DND-41 (cell line): Measurements from ENCODE around the gene HSD17B14.

Source experiments
- ATAC-seq: fragments of 200-7000 bp; cut with Tn5 transposase; 3 replicates; pipeline ENCODE4 v1.9.1; 2021; ENCODE audit warnings: low read depth; ENCODE audit not compliant: insufficient read depth
- DNase-seq: peaks from one replicate; pipeline ENCODE4 v3.0.0-alpha.2; 2020
- H2AFZ ChIP-seq: 2 replicates; pipeline ENCODE4 v1.6.0; 2012; ENCODE audit warnings: low read depth, low read length
- H3K27ac ChIP-seq: 2 replicates; pipeline ENCODE4 v1.5.1; 2012; ENCODE audit warnings: low read length, inconsistent platforms
- H3K27me3 ChIP-seq: fragments of 200-600 bp; sonication (generic); 2 replicates; pipeline ENCODE4 v1.6.0; 2012; ENCODE audit warnings: low read length, mild to moderate bottlenecking, inconsistent platforms; ENCODE audit not compliant: insufficient read depth, poor library complexity
- H3K36me3 ChIP-seq: 2 replicates; pipeline ENCODE4 v1.5.1; 2012; ENCODE audit warnings: low read length, inconsistent platforms; ENCODE audit not compliant: insufficient read depth
- H3K4me1 ChIP-seq: 2 replicates; pipeline ENCODE4 v1.5.1; 2012; ENCODE audit warnings: mild to moderate bottlenecking, low read length; ENCODE audit not compliant: insufficient read depth
- H3K4me2 ChIP-seq: 2 replicates; pipeline ENCODE4 v1.6.0; 2012; ENCODE audit warnings: mild to moderate bottlenecking, moderate library complexity, low read length, inconsistent platforms; ENCODE audit not compliant: insufficient read depth
- H3K4me3 ChIP-seq, 2 experiments: fragments of 200-600 bp in 1 of 2; shearing (Covaris generic) in 1 of 2; 2 replicates each; pipeline ENCODE4 v1.5.1; 2012 to 2016; ENCODE audit warnings: inconsistent platforms in 2 of 2, low read length in 2 of 2, mild to moderate bottlenecking in 2 of 2, low read depth in 1 of 2, moderate library complexity in 1 of 2
- H3K79me2 ChIP-seq: 2 replicates; pipeline ENCODE4 v1.6.0; 2012; ENCODE audit warnings: low read length, inconsistent platforms; ENCODE audit not compliant: insufficient read depth
- H3K9ac ChIP-seq: 2 replicates; pipeline ENCODE4 v1.6.0; 2012; ENCODE audit warnings: low read depth, mild to moderate bottlenecking, inconsistent platforms, low read length, moderate library complexity
- H3K9me3 ChIP-seq: 2 replicates; pipeline ENCODE4 v1.5.1; 2012; ENCODE audit warnings: low read length, moderate library complexity, mild to moderate bottlenecking, inconsistent platforms; ENCODE audit not compliant: insufficient read depth, severe bottlenecking
- H4K20me1 ChIP-seq: 2 replicates; pipeline ENCODE4 v1.6.0; 2012; ENCODE audit warnings: low read length; ENCODE audit not compliant: insufficient read depth
- EZH2 ChIP-seq: IDR thresholded peaks from 3 replicates; pipeline ENCODE4 v1.6.1; 2012; ENCODE audit warnings: borderline replicate concordance, low read depth, mild to moderate bottlenecking, moderate library complexity, low read length, inconsistent platforms; ENCODE audit not compliant: severe bottlenecking
- TF ChIP-seq, protein P1 (sequence below): IDR thresholded peaks from 2 replicates; pipeline ENCODE4 v1.5.1; 2012; ENCODE audit warnings: borderline replicate concordance, low read length, moderate library complexity, mild to moderate bottlenecking; ENCODE audit not compliant: poor library complexity, severe bottlenecking; ENCODE audit errors: extremely low read depth

Gene HSD17B14

GRCh38 chr19:48833049-48833448 lies 3.2 kb downstream of the HSD17B14 start:
- Histone ChIP-seq H3K4me2 (no peak overlapping the region), H3K4me1 (peaks cover 18% of the 10 kb centered on the region), H3K79me2 (no peaks in the 10 kb centered on the region), H3K4me3 (no peak overlapping the region), H3K27ac (no peak overlapping the region), H3K36me3 (no peaks in the 10 kb centered on the region), H2AFZ (no peak overlapping the region), H3K9ac (no peak overlapping the region), H3K27me3 (no peaks in the 10 kb centered on the region), H4K20me1 (no peaks in the 10 kb centered on the region), H3K9me3 (no peaks in the 10 kb centered on the region)
- no peak for TF ChIP-seq EZH2
- TF ChIP-seq, protein P1, sequence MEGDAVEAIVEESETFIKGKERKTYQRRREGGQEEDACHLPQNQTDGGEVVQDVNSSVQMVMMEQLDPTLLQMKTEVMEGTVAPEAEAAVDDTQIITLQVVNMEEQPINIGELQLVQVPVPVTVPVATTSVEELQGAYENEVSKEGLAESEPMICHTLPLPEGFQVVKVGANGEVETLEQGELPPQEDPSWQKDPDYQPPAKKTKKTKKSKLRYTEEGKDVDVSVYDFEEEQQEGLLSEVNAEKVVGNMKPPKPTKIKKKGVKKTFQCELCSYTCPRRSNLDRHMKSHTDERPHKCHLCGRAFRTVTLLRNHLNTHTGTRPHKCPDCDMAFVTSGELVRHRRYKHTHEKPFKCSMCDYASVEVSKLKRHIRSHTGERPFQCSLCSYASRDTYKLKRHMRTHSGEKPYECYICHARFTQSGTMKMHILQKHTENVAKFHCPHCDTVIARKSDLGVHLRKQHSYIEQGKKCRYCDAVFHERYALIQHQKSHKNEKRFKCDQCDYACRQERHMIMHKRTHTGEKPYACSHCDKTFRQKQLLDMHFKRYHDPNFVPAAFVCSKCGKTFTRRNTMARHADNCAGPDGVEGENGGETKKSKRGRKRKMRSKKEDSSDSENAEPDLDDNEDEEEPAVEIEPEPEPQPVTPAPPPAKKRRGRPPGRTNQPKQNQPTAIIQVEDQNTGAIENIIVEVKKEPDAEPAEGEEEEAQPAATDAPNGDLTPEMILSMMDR = no peak
- no peak for ATAC-seq
- no peak for DNase-seq

- TF ChIP-seq, protein P1 = no peak
- TF ChIP-seq EZH2 = no peak
- H3K27ac ChIP-seq = no peak overlapping the region
Measured at GRCh38 chr19:48830965-48831364, 5.3 kb downstream of the HSD17B14 start.

DNA sequence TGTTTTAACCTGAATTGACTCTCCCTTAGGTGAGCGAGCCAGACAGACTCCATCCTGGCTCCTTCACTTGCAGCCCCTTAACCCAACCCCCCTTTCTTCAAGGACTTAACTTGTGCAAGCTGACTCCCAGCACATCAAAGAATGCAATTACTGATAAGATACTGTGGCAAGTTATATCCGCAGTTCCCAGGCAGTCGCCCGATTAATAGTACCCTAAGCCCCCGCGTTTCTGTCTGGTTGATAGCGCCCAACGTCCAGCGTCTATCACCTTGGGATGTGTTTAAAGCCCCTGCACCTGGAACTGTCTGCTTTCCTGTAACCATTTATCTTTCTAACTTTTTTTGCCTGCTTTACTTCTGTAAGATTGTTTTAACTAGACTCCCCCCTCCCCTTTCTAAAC lies 6.2 kb downstream of the HSD17B14 start:
- Histone ChIP-seq H3K27ac (no peak overlapping the region), H3K79me2 (no peaks in the 10 kb centered on the region), H3K4me1 (no peaks in the 10 kb centered on the region; the same call in 1 of the 2 replicates), H3K27me3 (no peaks in the 10 kb centered on the region), H3K9ac (no peak overlapping the region), H3K9me3 (no peaks in the 10 kb centered on the region), H3K4me2 (no peak overlapping the region), H3K4me3 (no peak overlapping the region), H3K36me3 (no peaks in the 10 kb centered on the region), H4K20me1 (no peaks in the 10 kb centered on the region), H2AFZ (no peak overlapping the region)
- no peak for ATAC-seq
- DNase-seq = no peak
- TF ChIP-seq EZH2 = no peak
- TF ChIP-seq, protein P1 = no peak

More at GRCh38 chr19:48830965-48831364, 5.3 kb downstream of the HSD17B14 start:
- Histone ChIP-seq H3K36me3 (no peaks in the 10 kb centered on the region), H3K27me3 (no peaks in the 10 kb centered on the region), H3K9me3 (no peaks in the 10 kb centered on the region), H3K9ac (no peak overlapping the region), H3K79me2 (no peaks in the 10 kb centered on the region), H2AFZ (no peak overlapping the region), H3K4me2 (no peak overlapping the region), H4K20me1 (no peaks in the 10 kb centered on the region), H3K4me1 (peaks cover 9% of the 10 kb centered on the region), H3K4me3 (no peak overlapping the region)
- ATAC-seq = no peak
- DNase-seq = no peak

DNA sequence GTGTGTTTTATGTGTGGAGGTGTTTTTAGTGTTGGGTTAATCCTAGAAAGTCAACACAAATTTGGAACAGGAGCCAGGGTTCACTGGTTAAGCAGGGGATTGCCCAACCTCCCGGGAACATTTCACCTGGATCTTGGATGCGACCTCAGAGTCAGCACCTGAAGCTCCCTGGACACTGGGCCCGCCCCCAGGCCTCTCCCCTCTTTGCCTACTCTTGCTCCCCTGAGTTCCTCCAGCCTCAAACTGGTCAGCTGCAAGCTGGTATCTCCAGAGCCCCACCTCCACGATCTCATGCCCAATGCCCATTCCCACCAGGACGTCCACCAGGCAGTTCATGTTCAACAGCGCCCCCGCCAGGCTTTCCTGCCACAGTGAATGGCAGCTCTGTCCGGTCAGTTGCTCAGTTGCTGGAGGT lies 9.7 kb downstream of the HSD17B14 start:
- no peak overlapping the region for H2AFZ ChIP-seq
- DNase-seq = no peak

More for the DNA sequence above, 9.7 kb downstream of the HSD17B14 start:
- Histone ChIP-seq H3K9me3 (no peaks in the 10 kb centered on the region), H3K36me3 (peaks cover 6% of the 10 kb centered on the region; the same call in 1 of the 2 replicates), H3K4me2 (no peak overlapping the region), H3K27me3 (no peaks in the 10 kb centered on the region), H3K9ac (no peak overlapping the region), H3K4me3 (no peak overlapping the region), H3K4me1 (no peaks in the 10 kb centered on the region), H3K79me2 (no peaks in the 10 kb centered on the region), H3K27ac (no peak overlapping the region), H4K20me1 (no peaks in the 10 kb centered on the region)
- ATAC-seq = no peak
- TF ChIP-seq, protein P1 = no peak
- no peak for TF ChIP-seq EZH2
